Measurements from ENCODE around the gene JAK3.
A peak's percentile ranks its signal among the peaks of the same experiment; 100 is the strongest.
"Not testable (repeated sequence)": the region's sequence is repeated elsewhere in the genome, so short reads cannot be mapped to it uniquely, and the experiment has no call there.

JAK3 gene

DNA sequence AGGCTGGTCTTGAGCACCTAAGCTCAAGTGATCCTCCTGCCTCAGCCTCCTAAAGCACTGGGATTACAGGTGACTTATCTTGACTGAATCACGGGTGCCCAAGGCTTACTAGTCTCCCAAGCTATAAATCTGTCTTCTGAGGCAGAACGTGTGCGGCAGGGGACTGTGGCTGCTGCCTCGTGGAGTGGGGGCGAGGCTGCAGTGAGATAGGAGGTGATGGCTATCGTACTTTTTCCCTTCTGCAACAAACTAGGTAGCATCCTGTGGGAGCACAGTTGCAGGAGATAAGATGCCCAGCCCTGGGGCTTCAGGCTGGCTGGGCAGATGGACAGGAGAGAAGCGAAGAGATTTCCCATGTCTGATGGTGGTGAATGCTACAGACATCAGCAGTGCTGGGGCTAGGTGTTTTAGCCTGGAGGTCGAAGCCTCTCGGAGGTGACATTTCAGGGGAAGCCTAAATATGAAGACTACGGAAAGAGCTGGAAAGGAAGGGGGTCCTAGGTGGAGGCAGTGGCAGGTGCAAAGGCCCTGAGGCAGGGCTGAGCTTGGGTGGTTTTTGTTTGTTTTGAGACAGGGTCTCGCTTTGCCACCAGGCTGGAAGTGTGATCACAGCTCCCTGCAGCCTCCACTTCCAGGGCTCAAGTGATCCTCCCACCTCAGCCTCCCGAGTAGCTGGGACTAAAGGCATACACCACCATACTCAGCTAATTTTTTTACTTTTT, 45.5 kb downstream of the JAK3 start:
- no peak for DNase-seq

GRCh38 chr19:17798599-17798998, 49.2 kb downstream of the JAK3 start:
- not testable (repeated sequence) for DNase-seq

GRCh38 chr19:17797424-17798201, 50.2 kb downstream of the JAK3 start:
- no peak for DNase-seq

- no peak for DNase-seq
Measured at GRCh38 chr19:17796838-17797423, 50.9 kb downstream of the JAK3 start.

- no peak for DNase-seq
Measured at GRCh38 chr19:17796013-17796837, 51.6 kb downstream of the JAK3 start.

GRCh38 chr19:17795495-17795856, 52.3 kb downstream of the JAK3 start:
- DNase-seq: no peak

DNA sequence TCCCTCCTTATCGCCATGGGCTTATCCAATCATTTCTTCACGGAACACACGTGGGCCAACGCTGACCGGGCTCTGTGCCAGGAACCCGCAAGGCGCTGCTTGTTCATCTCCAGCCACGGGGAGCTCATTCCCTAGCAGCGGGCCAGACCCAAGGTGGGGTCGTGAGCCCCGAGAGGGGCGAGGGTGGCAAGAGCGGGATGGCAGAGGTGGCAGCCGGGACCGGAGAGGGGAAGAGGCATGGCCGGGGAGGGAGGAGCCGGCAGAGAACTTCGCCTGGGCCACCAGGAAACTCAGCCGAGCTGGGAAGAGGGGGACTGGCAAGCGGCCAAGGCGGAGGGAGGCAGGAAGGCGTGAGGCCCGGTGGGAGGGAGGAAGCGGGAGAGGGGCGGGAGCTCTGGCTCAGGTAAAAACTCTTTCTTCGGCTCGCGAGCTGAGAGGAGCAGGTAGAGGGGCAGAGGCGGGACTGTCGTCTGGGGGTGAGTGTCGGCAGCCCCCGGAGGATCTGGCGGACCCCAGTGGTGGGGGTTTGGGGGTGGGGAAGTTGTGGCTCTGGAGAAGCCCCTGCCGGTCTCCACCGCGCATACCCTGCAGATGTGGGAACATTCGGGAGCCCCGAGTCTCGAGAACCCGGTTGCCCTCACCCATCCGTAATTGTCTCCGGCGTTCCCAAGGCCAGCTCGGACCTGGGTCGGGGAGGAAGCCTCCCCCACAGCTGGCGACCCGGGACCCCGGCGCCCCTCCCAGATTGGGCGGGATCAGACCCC, 52.9 kb downstream of the JAK3 start, which contains the start of gene B3GNT3:
Gene B3GNT3, plus strand, starts transcription at position 408 of the 764 bp plus-strand sequence. CDS start 12,670 bp downstream, outside the sequence.
- DNase-seq: peak; percentile 59

- no peak for DNase-seq
Measured at GRCh38 chr19:17794412-17794730, 53.4 kb downstream of the JAK3 start.

DNA sequence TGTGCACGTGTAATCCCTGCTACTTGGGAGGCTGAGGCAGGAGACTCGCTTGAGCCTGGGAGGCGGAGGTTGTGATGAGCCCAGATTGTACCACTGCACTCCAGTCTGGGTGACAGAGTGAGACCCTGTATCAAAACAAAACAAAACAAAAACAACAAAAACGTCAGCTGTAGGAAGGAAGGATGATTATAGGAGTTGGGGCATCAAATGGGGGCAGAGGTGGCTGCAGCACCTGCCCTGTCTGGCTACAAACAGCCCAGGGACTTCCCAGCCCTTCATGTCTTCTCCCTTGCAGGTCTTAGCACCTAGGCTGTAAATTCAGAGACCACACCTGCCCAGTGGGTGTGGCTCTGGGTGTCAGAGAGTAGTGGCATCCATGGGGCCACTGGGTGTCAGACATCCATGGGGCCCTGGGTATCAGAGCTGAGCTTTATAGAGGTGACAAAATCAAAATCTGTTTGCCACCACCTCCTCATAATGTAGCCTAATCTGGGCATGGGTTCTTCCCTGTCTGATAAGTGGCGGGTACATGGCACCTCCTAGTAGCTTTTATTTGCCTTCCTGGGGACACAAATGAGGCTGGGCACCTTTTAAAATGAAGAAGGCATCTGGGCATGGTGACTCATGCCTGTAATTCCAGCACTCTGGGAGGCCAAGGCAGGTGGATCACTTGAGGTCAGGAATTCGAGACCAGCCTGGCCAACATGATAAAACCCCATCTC, 57.6 kb downstream of the JAK3 start:
- DNase-seq: no peak

GRCh38 chr19:17788632-17789031, 59.1 kb downstream of the JAK3 start:
- no peak for DNase-seq

DNA sequence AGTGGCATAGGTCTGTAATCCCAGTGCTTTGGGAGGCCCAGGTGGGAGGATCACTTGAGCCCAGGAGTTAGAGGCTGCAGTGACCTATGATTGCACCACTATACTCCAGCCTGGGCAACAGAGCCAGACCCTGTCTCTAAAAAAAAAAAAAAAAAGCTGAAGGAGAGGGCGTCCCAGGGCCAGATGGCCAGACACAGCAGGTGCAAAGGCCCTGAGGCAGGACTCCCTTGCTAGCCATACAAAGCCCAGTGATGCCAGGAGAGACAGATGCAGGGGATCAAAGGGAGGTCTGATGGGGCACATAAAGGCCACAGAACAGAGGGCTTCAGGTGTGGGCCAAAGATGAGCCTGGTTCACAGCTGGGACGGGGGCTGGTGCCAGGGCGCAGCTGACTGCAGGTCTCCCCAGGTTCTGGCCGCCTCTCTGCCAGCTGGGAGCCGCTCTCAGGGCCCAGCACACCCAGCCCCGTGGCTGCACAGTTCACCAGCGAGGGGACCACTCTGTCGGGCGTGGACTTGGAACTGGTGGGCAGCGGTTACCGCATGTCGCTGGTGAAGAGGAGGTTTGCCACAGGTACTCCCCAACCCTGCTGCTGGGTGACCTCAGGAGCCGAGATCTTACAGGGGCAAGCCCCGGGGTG, 60.4 kb downstream of the JAK3 start:
- DNase-seq: no peak

DNA sequence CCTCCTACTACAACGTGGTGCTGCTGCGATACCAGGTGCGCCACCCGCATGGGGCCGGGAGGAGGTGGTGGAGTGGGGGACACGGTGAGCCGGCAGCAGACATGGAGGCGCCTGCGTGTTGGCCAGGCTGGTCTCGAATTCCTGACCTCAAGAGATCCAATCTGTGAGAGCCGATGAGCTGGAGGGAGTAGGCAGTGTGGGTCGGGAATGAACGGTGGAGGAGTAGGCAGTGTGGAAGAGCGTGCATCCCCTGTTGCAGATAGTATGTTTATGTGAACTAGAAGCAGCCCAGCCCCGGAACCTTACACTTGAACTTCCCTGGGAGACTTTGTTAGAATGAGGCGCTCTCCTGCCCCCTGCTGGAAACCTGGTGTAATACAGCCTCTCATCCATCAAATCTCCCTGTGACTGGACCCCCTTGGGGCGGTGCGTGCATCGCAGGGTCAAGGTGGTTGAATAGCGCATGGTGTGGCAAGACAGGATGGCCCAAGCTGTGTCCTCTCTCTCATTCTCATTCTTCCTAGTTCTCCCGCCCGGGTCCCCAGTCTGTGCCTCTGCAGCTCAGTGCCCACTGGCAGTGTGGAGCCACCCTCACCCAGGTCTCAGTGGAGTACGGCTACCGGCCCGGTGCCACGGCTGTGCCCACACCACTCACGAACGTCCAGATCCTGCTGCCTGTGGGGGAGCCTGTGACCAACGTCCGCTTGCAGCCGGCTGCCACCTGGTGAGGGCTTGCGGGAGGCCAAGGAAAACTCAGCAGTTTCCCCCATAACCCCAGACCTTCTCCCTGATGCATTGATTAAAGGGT, 63.4 kb downstream of the JAK3 start:
- DNase-seq: peak; percentile 81

DNA sequence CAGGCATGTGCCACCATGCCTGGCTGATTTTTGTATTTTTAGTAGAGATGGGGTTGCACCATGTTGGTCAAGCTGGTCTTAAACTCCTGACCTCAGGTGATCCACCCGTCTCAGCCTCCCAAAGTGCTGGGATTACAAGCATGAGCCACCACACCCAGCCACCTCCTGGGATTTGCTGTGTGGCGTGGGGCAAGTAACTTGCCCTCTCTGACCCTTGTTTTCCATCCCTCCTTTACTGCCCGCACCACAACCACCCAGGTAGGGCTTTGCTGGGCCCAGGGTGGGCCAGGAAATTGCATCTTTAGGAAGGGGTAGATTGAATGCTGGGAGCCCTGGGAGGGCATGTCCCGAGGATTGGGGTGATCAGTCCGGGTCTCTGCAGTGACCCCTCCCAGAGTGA, 64.1 kb downstream of the JAK3 start:
- not testable (repeated sequence) for DNase-seq

DNA sequence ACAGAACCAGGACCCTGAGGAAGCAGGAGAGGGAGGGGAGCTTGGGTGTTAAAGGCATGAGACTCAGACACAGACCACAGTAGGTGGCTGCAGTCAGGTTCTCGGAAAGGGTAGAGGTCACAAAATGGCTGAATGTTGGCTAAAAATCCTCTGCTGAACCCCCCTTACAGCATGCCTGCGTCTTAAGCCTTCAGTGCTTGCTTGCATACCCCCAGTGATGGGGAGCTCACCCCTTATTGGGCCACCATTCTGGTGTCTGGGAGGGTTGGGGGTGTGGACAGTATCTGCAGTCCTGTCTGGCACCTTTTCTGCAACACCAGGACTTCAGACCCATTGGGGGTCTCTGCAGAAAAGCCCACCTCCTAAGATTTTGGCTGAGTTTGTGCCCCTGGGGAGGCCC, 67.0 kb downstream of the JAK3 start:
- DNase-seq: no peak

DNA sequence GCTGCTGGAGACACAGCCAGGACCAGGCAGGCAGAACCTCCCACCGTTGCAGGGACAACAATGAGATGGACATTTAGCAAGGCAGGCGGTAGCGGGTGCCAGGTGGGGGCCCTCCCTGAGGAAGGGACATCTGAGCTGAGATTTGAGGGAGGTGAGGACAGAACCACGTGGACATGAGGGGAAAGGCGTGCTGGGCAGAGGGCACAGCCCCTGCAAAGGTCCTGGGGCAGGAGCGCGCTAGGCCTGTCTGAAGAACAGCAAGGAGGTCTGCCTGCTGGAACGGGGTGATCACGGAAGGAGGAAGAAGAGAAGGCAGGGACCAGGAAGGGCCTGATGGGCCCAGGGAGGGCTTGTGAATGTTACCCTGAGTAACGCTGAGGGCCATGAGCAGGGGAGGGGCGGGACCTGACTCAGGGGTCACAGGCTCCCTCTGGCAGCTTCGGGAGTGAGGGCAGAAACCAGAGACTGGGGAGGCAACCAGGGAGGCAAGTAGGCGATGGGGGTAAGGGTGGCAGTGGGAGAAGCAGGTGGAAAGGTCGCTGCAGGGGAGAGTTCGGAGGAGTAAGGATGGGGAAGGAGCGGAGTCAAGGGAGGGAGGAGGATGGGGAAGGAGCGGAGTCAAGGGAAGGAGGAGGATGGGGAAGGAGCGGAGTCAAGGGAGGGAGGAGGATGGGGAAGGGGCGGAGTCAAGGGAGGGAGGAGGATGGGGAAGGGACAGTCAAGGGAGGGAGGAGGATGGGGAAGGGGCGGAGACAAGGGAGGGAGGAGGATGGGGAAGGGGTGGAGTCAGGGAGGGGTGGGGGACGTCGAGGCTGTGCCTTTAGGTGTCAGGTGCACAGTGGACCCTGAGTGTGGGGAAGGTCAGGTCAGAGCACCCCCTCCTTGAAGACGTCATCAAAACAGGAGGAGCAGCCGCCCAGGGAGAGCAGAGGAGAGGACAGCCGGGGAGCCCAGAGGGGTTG, 68.5 kb downstream of the JAK3 start:
- no peak for DNase-seq

DNA sequence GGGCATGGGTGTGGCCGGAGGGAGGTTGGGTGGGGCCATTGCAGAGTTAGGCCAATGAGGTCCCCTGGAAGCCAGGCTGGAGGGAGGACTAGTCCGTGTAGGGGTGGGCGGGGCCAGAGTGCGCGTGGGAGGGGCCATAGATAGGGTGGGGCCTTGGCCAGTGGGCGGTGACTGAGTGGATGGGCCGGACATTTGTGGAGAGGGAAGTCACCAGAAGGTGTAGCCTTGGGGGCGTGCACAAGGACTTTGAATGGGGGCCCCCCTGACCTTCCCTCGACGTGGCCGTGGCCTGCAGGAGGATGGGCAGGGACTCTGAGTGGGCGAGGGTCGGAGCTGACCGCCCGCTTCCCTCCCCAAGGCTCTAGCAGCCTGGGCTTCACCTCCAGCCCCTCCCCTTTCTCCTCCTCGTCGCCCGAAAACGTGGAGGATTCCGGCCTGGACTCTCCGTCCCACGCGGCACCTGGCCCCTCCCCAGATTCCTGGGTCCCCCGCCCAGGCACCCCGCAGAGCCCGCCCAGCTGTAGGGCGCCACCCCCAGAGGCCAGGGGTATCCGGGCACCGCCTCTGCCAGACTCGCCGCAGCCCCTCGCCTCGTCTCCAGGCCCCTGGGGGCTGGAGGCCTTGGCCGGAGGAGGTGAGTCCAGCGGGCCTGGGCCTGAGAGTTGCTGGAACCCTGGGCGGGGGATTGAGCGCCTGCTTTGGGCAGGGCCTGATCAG, 69.4 kb downstream of the JAK3 start:
- no peak for DNase-seq

- DNase-seq: not testable (repeated sequence)
Measured at GRCh38 chr19:17777840-17778239, 69.9 kb downstream of the JAK3 start.
